ENCODE data around the gene FRMPD2. TPM values are rescaled to one million over a fixed set of nuclear protein-coding genes. Genes with fewer than 3 reads are reported as not detected.

FRMPD2 gene
- total and polyA plus RNA-seq, 4 donors: 0.28 TPM; not detected in 3

DNA sequence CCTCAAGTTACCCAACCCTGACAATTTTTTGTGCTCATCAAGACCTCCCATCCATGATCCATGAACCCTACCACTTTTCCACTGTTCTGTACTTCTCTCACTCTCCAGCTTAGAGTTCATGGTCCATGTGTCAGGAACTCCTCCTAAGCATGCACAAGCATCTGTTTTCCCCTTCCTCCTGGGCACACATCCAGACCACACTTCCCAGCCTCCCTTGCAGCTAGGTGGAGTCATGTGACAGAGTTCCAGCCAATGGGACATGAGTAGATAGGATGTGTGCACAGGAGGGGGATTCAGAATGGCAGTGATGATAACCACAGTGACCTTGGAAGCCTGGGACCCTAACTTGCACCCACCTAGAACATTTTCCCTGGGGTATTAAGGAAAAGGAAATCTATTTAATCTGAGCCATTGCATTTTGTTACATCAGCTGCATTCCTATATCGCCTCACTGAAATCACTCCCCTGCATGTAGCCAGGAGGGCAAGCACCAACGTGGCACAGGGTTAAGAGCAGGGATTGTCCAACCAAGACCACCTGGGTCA, 9.6 kb upstream of the FRMPD2 start:
- Histone ChIP-seq H3K9ac (ENCODE audit: low read depth in 1 of 2, low read length in 2 of 2) (no peak overlapping the region), H3K36me3 (ENCODE audit: control insufficient read depth in 4 of 4, insufficient read depth in 3 of 4, low read depth in 1 of 4, low read length in 3 of 4) (no peaks in the 10 kb centered on the region), H3K9me3 (ENCODE audit: control insufficient read depth in 4 of 4, low read length in 3 of 4) (peaks cover 6 to 10% (median 8%) of the 10 kb centered on the region in 4 donors), H3K4me1 (ENCODE audit: control insufficient read depth in 4 of 4, insufficient read depth in 4 of 4, low read length in 3 of 4) (no peaks in the 10 kb centered on the region), H3K27me3 (ENCODE audit: control insufficient read depth in 4 of 4, insufficient read depth in 4 of 4, low read length in 3 of 4) (peaks cover 0 to 4% (median 0%) of the 10 kb centered on the region in 4 donors), H3K4me3 (ENCODE audit: low read depth in 1 of 3, low read length in 3 of 3) (no peak overlapping the region), H3K27ac (ENCODE audit: low read depth in 1 of 2, low read length in 2 of 2) (no peak overlapping the region)
- TF ChIP-seq JUND (IDR thresholded peaks at IDR 0.05) (no peak), TAF1 (conservative IDR thresholded peaks at IDR 0.05) (no peak), HNF4G (IDR thresholded peaks at IDR 0.05) (no peak), NR2F2 (IDR thresholded peaks at IDR 0.05) (no peak), EGR1 (IDR thresholded peaks at IDR 0.05; ENCODE audit: low read depth in 2 of 2) (no peak), GABPA (IDR thresholded peaks at IDR 0.05 in 1 of 2, conservative IDR thresholded peaks at IDR 0.05 in 1 of 2) (no peak), RAD21 (IDR thresholded peaks at IDR 0.05) (no peak), MAX (IDR thresholded peaks at IDR 0.05) (no peak), FOXA2 (IDR thresholded peaks at IDR 0.05) (no peak), FOXA1 (IDR thresholded peaks at IDR 0.05) (no peak), SP1 (IDR thresholded peaks at IDR 0.05) (no peak), RXRA (IDR thresholded peaks at IDR 0.05) (no peak), YY1 (IDR thresholded peaks at IDR 0.05) (no peak), HNF4A (conservative IDR thresholded peaks at IDR 0.05) (no peak), REST (IDR thresholded peaks at IDR 0.05) (no peak), ATF3 (IDR thresholded peaks at IDR 0.05) (no peak)
- TF ChIP-seq, protein P1, sequence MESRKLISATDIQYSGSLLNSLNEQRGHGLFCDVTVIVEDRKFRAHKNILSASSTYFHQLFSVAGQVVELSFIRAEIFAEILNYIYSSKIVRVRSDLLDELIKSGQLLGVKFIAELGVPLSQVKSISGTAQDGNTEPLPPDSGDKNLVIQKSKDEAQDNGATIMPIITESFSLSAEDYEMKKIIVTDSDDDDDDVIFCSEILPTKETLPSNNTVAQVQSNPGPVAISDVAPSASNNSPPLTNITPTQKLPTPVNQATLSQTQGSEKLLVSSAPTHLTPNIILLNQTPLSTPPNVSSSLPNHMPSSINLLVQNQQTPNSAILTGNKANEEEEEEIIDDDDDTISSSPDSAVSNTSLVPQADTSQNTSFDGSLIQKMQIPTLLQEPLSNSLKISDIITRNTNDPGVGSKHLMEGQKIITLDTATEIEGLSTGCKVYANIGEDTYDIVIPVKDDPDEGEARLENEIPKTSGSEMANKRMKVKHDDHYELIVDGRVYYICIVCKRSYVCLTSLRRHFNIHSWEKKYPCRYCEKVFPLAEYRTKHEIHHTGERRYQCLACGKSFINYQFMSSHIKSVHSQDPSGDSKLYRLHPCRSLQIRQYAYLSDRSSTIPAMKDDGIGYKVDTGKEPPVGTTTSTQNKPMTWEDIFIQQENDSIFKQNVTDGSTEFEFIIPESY (IDR thresholded peaks at IDR 0.05): no peak
- TF ChIP-seq, protein P2, sequence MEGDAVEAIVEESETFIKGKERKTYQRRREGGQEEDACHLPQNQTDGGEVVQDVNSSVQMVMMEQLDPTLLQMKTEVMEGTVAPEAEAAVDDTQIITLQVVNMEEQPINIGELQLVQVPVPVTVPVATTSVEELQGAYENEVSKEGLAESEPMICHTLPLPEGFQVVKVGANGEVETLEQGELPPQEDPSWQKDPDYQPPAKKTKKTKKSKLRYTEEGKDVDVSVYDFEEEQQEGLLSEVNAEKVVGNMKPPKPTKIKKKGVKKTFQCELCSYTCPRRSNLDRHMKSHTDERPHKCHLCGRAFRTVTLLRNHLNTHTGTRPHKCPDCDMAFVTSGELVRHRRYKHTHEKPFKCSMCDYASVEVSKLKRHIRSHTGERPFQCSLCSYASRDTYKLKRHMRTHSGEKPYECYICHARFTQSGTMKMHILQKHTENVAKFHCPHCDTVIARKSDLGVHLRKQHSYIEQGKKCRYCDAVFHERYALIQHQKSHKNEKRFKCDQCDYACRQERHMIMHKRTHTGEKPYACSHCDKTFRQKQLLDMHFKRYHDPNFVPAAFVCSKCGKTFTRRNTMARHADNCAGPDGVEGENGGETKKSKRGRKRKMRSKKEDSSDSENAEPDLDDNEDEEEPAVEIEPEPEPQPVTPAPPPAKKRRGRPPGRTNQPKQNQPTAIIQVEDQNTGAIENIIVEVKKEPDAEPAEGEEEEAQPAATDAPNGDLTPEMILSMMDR (IDR thresholded peaks at IDR 0.05; ENCODE audit: low read depth, low read length, missing input control): no peak
- WGBS: 81% methylated on average over 2 of the region's 2 CpGs
- no peak for DNase-seq (ENCODE audit: low spot score)
